OCI-LY7 (cell line): Measurements from ENCODE around the gene ZEB1. TPM values are rescaled to one million over a fixed set of nuclear protein-coding genes. Genes with fewer than 3 reads are reported as not detected.

Source experiments
- BruUV-seq: library from RNA; stranded (reverse); fragments of 400-500 nt; replicated peaks from 2 replicates; lab custom pipeline; 2021; lab: Mats Ljungman, UMichigan
- CTCF ChIA-PET: fragments of 300-600 bp; sonication (Branson Sonifier 250); formaldehyde crosslinking; loops from one replicate; lab custom pipeline; 2022; ENCODE audit warnings: antibody characterized with exemption; ENCODE audit not compliant: unreplicated experiment; lab: Charles Lee
- POLR2A ChIA-PET: fragments of 300-600 bp; sonication (Branson Sonifier 250); formaldehyde crosslinking; loops from one replicate; lab custom pipeline; 2022; ENCODE audit warnings: antibody characterized with exemption; lab: Charles Lee
- DNase-seq: peaks from one replicate; pipeline ENCODE4 v3.0.0-alpha.2; 2015; ENCODE audit warnings: low spot score
- H2AFZ ChIP-seq: fragments of 200-600 bp; sonication (generic), shearing (Covaris generic); 2 replicates; pipeline ENCODE4 v1.6.1; 2014; ENCODE audit warnings: mild to moderate bottlenecking, antibody characterized with exemption, low read length, moderate library complexity
- H3K27ac ChIP-seq: fragments of 200-600 bp; sonication (generic); 2 replicates; pipeline ENCODE4 v1.5.1; 2014; ENCODE audit warnings: mixed run types, low read depth, mild to moderate bottlenecking, moderate library complexity, low read length, inconsistent platforms; ENCODE audit not compliant: poor library complexity, severe bottlenecking
- H3K36me3 ChIP-seq: fragments of 200-600 bp; sonication (generic); 2 replicates; pipeline ENCODE4 v1.6.1; 2014; ENCODE audit warnings: mild to moderate bottlenecking, antibody characterized with exemption, low read length, moderate library complexity, mixed read lengths; ENCODE audit not compliant: insufficient read depth
- H3K4me1 ChIP-seq: fragments of 200-600 bp; sonication (generic); 2 replicates; pipeline ENCODE4 v1.5.1; 2014; ENCODE audit warnings: mild to moderate bottlenecking, low read length; ENCODE audit not compliant: insufficient read depth, poor library complexity, severe bottlenecking
- H3K4me2 ChIP-seq: fragments of 200-600 bp; sonication (generic); 2 replicates; pipeline ENCODE4 v1.6.1; 2014; ENCODE audit warnings: mild to moderate bottlenecking, low read length
- H3K4me3 ChIP-seq: fragments of 200-600 bp; sonication (generic); 2 replicates; pipeline ENCODE4 v1.5.1; 2014; ENCODE audit warnings: mild to moderate bottlenecking, low read depth, low read length; ENCODE audit not compliant: poor library complexity, severe bottlenecking
- H3K79me2 ChIP-seq: fragments of 200-600 bp; sonication (generic); 2 replicates; pipeline ENCODE4 v1.6.1; 2016; ENCODE audit warnings: low read depth, mild to moderate bottlenecking, low read length, moderate library complexity, mixed read lengths; ENCODE audit not compliant: insufficient read depth
- H3K9me2 ChIP-seq: fragments of 200-600 bp; sonication (generic); 2 replicates; pipeline ENCODE4 v1.6.1; 2016; ENCODE audit warnings: mild to moderate bottlenecking, low read length, mixed read lengths; ENCODE audit not compliant: insufficient read depth
- H3K9me3 ChIP-seq: fragments of 200-600 bp; sonication (generic); 2 replicates; pipeline ENCODE4 v1.6.1; 2014; ENCODE audit warnings: mild to moderate bottlenecking, mixed run types, low read length, mixed read lengths
- H4K20me1 ChIP-seq: fragments of 200-600 bp; sonication (generic); 2 replicates; pipeline ENCODE4 v1.6.1; 2014; ENCODE audit warnings: mild to moderate bottlenecking, antibody characterized with exemption, low read length, moderate library complexity, mixed read lengths; ENCODE audit not compliant: insufficient read depth
- CTCF ChIP-seq: fragments of 200-600 bp; sonication (generic); conservative IDR thresholded peaks from 2 replicates; pipeline ENCODE4 v1.5.1; 2014; ENCODE audit warnings: mild to moderate bottlenecking, antibody characterized with exemption, low read length, moderate library complexity, mixed read lengths
- EZH2phosphoT487 ChIP-seq: fragments of 200-600 bp; sonication (generic); IDR thresholded peaks from 2 replicates; pipeline ENCODE4 v1.6.1; 2018; ENCODE audit warnings: low read depth, borderline replicate concordance, mild to moderate bottlenecking, mixed run types, antibody characterized with exemption, low read length, moderate library complexity, mixed read lengths
- intact Hi-C: fragments of 100-400 bp; cut with micrococcal nuclease; formaldehyde crosslinking; loops from one replicate; pipeline ENCODE4 v1.10.0; 2022; ENCODE audit not compliant: unreplicated experiment
- total RNA-seq, 2 experiments: library from RNA; depleted of rRNA in 1 of 2; stranded (reverse); fragments of >200 nt in 1 of 2; shearing (Covaris generic) in 1 of 2; gene quantifications; 2 replicates each; pipeline ENCODE4 v1.2.3, GENCODE V29; 2014 to 2022

The ZEB1 gene
- total RNA-seq, 2 experiments from 2014 or later = 33.2 to 41.9 TPM

- Histone ChIP-seq H3K9me2 (no peaks in the 10 kb centered on the region), H2AFZ (no peak overlapping the region), H3K79me2 (no peaks in the 10 kb centered on the region), H3K9me3 (peaks cover 31% of the 10 kb centered on the region), H3K4me3 (no peak overlapping the region), H3K4me1 (no peaks in the 10 kb centered on the region), H3K27ac (no peak overlapping the region), H3K36me3 (peaks cover 73% of the 10 kb centered on the region), H3K4me2 (no peak overlapping the region), H4K20me1 (no peaks in the 10 kb centered on the region)
- TF ChIP-seq CTCF (no peak), EZH2phosphoT487 (no peak)
- ChIA-PET CTCF (no interaction called here), POLR2A (no interaction called here)
- no peak for DNase-seq
- BruUV-seq = no TSS peak
- intact Hi-C loops = no loop called here
Measured at GRCh38 chr10:31508234-31508633, 189.2 kb downstream of the ZEB1 start.

- TF ChIP-seq CTCF = no peak
- no peak for TF ChIP-seq EZH2phosphoT487
- Histone ChIP-seq H3K79me2 (no peaks in the 10 kb centered on the region), H3K4me3 (no peak overlapping the region), H3K9me2 (no peaks in the 10 kb centered on the region), H3K4me2 (no peak overlapping the region), H2AFZ (no peak overlapping the region), H3K9me3 (peaks cover 31% of the 10 kb centered on the region), H3K27ac (no peak overlapping the region), H4K20me1 (no peaks in the 10 kb centered on the region), H3K4me1 (no peaks in the 10 kb centered on the region), H3K36me3 (peaks cover 75% of the 10 kb centered on the region)
- no peak for DNase-seq
- no TSS peak for BruUV-seq
- POLR2A ChIA-PET = no interaction called here
- intact Hi-C loops = no loop called here
- CTCF ChIA-PET = no interaction called here
Measured at GRCh38 chr10:31508882-31509281, 189.9 kb downstream of the ZEB1 start.

- Histone ChIP-seq H3K79me2 (no peaks in the 10 kb centered on the region), H3K4me3 (no peak overlapping the region), H2AFZ (no peak overlapping the region), H3K9me3 (peaks cover 28% of the 10 kb centered on the region), H3K4me1 (no peaks in the 10 kb centered on the region), H3K9me2 (no peaks in the 10 kb centered on the region), H3K4me2 (no peak overlapping the region), H4K20me1 (no peaks in the 10 kb centered on the region), H3K27ac (no peak overlapping the region), H3K36me3 (peaks cover 75% of the 10 kb centered on the region)
- ChIA-PET POLR2A (no interaction called here), CTCF (no interaction called here)
- DNase-seq = no peak
- TF ChIP-seq EZH2phosphoT487 = no peak
- no peak for TF ChIP-seq CTCF
- no TSS peak for BruUV-seq
- intact Hi-C loops = no loop called here
Measured at GRCh38 chr10:31509989-31510388, 191.0 kb downstream of the ZEB1 start.
